ENCODE data around the gene PCDH20. TPM values are rescaled to one million over a fixed set of nuclear protein-coding genes. Genes with fewer than 3 reads are reported as not detected.
"Not testable (repeated sequence)": the region's sequence is repeated elsewhere in the genome, so short reads cannot be mapped to it uniquely, and the experiment has no call there.

The PCDH20 gene, protein sequence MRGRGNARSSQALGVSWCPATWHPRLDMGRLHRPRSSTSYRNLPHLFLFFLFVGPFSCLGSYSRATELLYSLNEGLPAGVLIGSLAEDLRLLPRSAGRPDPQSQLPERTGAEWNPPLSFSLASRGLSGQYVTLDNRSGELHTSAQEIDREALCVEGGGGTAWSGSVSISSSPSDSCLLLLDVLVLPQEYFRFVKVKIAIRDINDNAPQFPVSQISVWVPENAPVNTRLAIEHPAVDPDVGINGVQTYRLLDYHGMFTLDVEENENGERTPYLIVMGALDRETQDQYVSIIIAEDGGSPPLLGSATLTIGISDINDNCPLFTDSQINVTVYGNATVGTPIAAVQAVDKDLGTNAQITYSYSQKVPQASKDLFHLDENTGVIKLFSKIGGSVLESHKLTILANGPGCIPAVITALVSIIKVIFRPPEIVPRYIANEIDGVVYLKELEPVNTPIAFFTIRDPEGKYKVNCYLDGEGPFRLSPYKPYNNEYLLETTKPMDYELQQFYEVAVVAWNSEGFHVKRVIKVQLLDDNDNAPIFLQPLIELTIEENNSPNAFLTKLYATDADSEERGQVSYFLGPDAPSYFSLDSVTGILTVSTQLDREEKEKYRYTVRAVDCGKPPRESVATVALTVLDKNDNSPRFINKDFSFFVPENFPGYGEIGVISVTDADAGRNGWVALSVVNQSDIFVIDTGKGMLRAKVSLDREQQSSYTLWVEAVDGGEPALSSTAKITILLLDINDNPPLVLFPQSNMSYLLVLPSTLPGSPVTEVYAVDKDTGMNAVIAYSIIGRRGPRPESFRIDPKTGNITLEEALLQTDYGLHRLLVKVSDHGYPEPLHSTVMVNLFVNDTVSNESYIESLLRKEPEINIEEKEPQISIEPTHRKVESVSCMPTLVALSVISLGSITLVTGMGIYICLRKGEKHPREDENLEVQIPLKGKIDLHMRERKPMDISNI
- under 0.01 TPM for total RNA-seq

DNA sequence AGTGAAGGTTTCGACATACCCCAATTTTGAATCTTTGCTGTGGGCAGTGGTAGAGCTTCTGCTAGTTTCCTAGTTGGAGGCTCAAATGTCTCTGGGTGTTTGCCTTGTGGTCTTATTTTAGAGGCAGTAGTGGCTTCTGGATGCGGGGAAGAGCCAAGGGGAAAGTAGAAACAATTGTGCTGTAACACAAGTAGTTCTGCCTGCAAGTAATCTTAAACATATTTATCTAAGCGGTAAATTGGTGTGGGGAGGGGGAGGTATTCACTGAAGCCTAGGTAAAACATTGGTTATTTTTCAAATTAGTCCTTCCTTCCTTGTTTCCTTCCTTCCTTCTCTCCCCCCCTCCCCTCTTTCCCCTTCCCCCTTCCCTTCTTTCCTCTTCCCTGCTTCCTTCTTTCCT lies at the start of gene PCDH20:
Gene PCDH20, minus strand, starts transcription at position 101 of the 400 bp plus-strand sequence. CDS start 691 bp downstream, outside the sequence.
- no peak for DNase-seq (ENCODE audit: low read depth in 2 of 3, low spot score in 2 of 3)

DNA sequence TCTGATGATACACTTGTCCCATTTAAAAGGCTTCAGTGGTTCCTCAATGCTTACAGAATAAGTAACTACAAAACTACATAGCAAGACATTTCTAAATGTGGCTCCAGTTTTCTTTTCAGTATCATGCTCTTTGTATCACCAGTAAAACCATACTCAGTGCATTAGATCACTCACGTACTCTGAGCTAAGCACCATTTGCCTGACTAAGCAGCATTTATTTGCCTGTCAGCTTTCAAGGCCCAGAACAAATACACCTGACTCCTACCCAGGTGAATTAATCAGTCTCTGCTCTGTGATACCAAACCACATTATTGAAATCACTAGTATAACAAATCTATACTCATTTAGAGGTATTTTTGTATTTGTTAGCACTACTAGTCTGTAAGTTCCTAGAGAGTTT lies 47.4 kb upstream of the PCDH20 start:
- DNase-seq (ENCODE audit: low read depth in 2 of 3, low spot score in 2 of 3), result no peak

DNA sequence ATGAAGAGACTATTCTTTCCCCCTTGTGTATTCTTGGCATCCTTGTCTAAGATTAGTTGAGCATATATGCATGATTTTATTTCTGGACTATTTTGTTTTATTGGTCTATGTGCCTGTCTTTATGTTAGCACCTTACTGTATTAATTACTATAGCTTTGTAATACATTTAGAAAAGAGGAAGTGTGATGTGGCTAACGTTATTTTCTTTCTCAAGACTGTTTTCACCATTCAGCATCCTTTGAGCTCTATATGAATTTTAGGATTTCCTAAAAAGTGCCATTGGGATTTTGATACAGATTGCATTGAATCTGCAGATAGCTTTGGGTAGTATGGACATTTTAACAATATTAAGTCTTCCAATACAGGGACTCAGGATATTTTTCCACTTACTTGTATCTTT lies 37.5 kb upstream of the PCDH20 start:
- DNase-seq (ENCODE audit: low read depth in 2 of 3, low spot score in 2 of 3), result no peak

DNA sequence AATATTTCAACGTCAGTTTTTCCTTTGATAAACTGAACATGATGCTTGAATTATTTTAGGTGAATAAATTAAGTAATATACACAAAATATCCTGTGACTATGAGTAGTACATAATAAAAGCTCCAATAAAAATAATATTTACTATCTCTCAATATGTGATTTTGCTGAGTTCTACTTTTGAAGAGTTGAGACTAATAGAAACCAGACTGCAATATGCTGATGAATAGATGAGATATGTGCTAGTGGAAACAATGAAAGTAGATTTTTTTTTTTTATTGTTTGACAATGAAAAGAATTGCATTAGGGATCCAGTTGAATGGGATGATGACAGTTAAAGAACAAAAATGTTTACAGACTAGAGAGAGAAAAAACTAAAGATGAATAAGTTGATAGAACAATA lies 16.4 kb upstream of the PCDH20 start:
- DNase-seq (ENCODE audit: low read depth in 2 of 3, low spot score in 2 of 3), result no peak

DNA sequence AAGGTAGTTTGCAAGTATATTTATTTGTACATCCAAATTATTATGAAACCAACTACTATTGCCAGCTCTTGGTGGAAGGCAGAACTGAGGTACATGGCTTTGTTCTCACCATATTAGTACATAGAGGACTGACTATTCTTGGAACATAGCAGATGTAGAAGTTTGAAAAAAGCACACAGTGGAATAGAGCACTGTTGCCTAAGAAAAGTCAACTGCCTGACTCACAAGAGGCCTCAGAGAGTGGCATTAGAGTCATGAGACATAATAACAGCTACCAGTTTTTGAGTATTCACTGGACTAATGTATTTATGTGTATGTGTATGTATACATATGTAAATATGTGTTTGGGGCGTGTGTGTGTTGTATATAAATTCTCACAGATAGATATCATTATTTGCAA lies 8.3 kb upstream of the PCDH20 start:
- DNase-seq (ENCODE audit: low read depth in 2 of 3, low spot score in 2 of 3), result no peak

DNA sequence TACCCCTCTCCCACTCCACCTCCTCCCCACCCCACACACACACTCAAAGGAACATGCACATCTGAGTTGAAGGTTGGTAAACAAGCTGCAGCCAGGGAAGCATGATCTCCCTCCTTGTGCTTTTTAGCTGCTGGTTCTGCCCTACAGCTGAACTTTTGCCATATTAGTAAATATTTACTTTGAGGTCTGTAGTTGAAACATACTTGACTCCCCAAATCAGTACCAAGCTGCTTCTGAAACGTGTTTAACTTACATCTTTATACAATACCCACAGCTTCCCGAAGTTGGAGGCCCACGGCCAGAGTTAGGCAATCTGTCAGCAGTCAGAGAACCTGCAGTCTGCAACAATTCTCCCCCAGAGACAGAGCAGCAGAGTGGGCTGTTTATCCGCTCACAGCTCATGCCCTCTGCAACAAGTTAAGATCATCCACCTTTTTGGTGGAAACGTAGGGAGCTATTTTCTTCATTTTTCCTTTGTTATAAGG lies 1.5 kb upstream of the PCDH20 start:
- no peak for DNase-seq (ENCODE audit: low read depth in 2 of 3, low spot score in 2 of 3)

DNA sequence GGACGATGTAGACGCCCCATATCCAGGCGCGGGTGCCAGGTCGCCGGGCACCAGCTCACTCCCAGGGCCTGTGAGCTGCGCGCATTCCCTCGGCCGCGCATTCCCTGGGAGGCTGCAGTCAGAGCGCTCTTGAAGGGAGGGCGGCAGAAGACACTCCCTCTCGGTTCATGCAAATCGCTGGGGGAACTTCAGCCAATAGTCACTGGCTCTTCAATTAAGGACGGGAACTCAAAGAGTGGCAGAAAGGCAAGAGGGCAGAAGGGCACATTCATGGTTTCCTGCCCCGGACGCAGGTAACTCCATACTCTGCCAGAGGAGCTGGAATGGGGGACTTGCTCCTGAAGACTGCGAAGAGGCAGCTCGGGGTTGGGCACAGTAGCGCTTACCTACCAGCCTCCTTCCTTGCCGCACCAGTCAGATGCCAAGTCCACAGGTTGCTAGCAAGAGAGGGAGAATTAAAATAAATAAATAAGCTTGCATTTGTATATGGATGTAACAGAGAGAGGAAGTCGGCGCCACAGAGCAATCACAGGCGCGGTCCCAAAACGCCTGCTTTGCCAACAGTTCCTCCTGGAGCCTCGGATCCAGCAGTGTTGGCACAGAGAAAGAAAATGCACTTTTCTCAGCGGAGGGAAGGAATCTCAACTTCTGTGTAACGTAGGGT lies 459 bp downstream of the PCDH20 start:
- peak in 2 of 3 donors; percentile 54 to 70 for DNase-seq (ENCODE audit: low read depth in 2 of 3, low spot score in 2 of 3)

DNA sequence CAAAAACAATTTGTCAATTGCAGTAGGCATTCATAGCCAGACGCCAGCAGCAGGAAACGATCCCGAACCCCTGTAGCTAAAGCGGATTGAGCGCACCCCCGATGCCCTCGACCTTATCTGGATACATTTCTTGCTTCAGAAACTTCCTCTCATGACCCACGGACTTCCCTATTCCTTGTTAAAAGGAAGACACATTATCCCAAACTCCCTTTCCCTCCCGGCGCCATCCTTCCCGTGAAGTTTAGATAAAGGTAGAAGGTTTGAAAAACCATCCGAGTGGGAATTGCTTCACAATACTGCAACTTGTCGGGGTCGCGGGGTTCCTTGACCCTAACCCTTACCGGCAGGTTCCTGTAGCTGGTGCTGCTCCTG lies 977 bp downstream of the PCDH20 start:
- no peak for DNase-seq (ENCODE audit: low read depth in 2 of 3, low spot score in 2 of 3)

DNA sequence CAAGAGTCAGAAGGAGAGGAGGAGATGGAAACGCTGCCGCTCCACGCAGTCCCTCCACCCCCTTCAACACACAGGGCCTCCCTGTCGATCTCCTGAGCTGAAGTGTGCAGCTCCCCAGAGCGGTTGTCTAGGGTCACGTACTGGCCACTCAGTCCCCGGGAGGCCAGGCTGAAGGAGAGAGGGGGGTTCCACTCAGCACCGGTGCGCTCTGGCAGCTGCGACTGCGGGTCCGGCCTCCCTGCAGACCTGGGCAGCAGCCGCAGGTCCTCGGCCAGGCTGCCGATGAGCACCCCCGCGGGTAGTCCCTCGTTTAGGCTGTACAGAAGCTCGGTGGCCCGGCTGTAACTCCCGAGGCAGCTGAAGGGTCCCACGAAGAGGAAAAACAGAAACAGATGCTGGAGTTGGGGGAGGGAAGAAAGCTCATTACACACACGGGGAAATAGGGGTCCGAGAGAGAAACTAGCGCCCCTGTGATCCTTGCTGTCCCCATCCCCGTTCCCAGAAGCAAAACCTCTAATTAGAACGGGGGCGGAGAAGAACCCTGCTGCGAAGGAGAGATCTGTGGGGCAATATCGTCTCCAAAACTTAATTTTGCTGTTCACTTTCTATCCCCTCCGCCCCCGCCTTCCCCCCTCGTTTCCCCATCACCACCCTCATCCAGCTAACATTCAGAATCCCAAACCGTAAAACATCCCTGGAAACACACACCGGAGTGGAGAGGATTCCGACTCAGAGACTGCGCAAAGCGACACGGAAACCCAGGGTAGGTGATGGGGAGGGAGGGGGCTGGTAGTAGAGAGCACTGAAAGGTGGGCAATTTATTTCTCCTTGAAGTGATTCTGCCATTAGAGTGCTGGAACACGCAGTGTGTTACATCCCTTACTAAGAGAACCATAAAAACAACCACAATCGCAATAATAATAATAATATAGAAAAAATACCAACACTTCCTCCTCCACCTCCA lies 1.8 kb downstream of the PCDH20 start:
- no peak for DNase-seq (ENCODE audit: low read depth in 2 of 3, low spot score in 2 of 3)

DNA sequence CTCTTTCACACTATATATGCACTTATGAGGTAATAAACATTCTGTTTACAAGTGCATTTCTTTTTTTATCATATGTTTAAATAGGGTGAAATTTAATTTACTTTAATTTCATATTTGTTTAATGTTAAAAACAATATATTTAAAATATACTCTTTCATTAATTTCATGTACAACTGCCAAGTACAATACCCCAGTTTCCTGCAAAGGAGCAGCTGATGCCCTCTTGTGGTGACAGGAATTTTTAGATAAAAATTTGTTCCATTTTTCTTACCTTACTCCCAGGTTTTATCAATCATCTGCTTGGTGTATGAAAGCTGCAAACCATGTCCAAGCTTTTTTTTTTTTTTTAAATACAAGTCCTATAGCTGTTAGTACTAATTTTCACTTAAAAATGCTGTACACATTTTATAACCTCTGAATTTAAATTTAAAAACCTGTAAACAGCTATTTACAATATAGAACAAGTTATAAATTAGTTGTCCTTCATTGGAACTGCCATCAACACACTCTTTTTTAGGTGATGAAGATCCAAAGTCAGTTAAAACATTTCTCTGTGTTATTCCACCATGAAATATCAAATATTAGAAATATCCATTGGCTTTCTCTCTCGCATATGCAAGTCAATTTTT lies 4.9 kb downstream of the PCDH20 start:
- DNase-seq (ENCODE audit: low read depth in 2 of 3, low spot score in 2 of 3), result peak in 1 of 3 donors; percentile 24

DNA sequence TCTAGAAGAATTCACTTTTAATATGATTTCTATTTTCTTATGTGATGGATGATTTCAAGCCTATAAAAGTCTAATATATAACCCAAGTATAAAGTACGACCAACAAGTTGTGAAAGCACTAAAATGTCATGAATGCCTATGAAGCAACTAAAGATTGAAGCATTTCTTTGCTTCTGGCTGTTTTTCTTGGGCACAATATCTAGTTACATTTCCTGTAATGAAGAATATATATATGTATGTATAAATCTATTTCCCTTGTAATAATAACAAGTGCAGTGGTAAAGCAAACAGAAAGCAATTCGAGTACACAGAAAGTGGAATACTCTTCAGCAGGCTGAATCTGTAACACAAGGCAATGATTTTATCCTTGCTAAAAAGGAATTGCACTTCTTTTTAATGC lies 5.4 kb downstream of the PCDH20 start:
- DNase-seq (ENCODE audit: low read depth in 2 of 3, low spot score in 2 of 3), result no peak

DNA sequence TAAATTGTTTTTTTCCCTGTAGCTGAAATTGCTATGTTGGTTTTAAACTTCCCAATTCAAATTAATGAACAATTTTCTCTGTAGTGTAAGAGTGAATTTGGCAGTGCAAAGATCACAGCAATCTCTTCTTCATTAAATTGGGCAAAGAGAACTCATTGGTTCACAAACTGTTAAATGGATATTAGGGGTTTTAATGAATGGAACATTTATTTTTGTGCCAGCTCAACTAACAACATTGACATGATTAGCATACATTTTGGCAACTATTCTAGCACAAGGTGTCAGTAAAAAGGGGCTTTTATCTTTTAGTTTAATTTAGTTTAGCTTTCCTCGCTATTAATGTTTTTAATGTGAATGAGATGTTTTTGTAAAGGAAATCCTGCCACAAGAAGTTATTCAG lies 7.1 kb downstream of the PCDH20 start:
- DNase-seq (ENCODE audit: low read depth in 2 of 3, low spot score in 2 of 3), result no peak

DNA sequence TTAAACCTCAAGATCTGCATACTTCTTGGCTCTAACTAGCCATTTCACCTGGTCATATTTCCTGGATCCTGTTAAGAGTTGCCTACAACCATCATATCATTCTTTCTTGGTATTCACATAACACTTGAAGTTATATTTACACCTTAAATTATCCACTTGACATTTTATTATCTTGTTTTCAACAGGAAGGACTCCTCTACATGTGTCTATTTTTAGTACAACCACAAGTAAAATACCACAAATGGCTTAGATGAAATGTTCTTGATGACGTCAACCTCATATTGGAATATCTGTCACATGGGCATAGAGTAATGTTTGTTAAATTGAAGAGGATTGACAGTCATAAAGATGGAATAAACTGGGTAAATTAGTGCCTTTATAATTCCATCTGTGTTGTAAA lies 9.4 kb downstream of the PCDH20 start:
- DNase-seq (ENCODE audit: low read depth in 2 of 3, low spot score in 2 of 3), result no peak

DNA sequence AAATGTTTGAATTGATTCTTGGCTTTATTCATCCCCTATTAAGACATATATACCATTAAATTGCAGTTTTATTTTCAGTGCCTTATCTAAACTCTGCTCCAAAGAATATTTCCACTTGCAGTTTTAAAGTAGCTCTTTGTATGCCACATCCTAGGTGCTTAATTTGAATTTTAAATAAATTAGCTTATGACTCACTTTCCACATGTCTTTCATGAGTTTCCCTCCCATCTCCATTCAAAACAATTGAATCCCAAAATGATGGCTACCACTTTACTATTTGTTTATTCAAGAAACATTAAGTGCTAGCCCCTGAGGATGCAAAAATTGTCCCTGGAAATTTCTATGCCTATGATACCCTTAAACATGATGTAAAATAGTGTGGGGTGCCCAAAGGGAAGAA lies 19.5 kb downstream of the PCDH20 start:
- DNase-seq (ENCODE audit: low read depth in 2 of 3, low spot score in 2 of 3), result no peak

DNA sequence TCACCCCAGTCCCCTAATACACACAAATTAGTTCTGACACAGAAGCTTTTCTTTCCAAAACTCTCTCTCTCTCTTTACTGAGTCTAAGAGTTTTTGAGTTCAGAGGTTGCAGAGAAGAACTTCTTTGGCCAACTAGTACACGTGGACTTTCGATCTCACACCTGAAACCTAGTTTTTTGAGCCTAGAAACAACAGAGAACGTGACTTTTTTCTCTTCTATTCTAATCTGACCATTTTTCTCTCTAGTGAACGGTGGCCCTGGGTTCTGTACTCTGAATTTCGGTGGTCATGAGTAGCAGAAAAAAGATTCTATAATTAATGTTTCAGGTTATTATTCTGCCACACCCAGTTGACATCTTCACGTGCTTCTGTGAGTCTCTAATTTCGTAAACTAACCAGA lies 24.2 kb downstream of the PCDH20 start:
- no peak for DNase-seq (ENCODE audit: low read depth in 2 of 3, low spot score in 2 of 3)

DNA sequence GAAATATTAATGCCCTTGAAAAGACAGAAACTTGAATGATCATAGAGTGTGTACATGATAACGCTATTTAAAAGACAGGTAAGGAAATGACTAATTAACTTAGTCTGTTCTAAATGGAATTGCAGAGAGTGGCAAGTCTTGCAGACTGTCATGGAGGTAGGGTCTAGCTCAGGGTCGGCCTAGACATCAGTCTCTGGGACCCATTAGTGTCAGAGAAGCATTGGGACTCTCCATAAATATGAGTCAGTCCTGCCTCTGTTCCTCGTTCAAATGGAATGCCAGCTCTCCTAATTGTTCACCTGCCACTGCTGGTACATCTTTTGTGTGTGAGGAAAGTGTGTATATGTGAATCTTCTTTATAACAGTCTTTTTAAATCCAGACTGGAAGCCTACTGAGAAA lies 28.0 kb downstream of the PCDH20 start:
- DNase-seq (ENCODE audit: low read depth in 2 of 3, low spot score in 2 of 3), result no peak

DNA sequence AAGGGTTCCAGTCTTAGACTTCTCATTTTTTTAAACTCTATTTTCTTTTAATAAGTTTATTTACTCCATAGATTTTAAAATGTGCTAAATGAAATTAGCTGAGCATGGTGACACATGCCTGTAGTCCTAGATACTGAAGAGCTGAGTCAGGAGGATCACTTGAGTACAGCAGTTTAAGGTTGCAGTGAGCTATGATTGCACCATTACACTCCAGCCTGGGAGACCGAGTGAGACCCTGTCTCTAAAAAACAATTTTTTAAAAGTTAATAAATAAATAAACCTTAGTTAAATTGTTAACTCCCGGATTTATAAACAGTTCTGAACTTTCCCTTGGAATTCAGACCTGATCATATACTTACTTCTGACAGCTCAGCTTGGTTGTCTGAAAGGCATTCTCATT lies 32.5 kb downstream of the PCDH20 start:
- DNase-seq (ENCODE audit: low read depth in 2 of 3, low spot score in 2 of 3), result no peak

DNA sequence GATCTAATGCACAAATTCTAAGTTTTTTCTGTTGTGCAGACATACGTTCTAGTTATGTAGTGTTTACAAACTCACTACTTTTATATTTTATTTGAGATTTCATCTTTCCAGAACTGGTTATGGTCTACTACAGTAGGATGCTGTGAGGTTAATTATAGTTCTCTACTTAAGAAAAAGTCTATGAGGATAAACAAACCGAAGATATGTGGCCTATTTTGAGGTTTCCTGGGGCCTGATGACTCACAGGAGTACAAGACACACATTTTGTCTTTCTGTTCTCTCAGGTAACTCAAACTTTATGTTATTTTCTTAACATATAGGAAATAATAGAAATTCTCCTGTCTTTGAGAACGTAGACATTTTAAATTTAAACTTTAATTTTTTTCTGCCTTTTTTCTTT lies 45.1 kb downstream of the PCDH20 start:
- DNase-seq (ENCODE audit: low read depth in 2 of 3, low spot score in 2 of 3), result no peak

DNA sequence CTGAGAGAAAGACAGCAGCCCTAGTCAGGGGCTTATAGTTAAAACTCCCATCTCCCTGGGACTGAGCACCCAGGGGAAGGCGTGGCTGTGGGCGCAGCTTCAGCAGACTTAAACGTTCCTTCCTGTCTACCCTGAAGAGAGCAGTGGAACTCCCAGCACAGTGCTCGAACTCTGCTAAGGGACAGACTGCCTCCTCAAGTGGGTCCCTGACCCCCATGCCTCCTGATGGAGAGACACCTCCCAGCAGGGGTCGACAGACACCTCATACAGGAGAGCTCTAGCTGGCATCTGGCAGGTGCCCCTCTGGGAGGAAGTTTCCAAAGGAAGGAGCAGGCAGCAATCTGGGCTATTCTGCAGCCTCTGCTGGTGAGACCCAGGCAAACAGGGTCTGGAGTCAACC lies 51.0 kb downstream of the PCDH20 start:
- DNase-seq (ENCODE audit: low read depth in 2 of 3, low spot score in 2 of 3), result not testable (repeated sequence)

Measured in hematopoietic multipotent progenitor cell (in vitro differentiated cells).